Trophoblast cell (in vitro differentiated cells and primary cell): ENCODE data around the gene TEX28.

Experiments used
- DNase-seq, 2 donors: peaks; one replicate each; pipeline ENCODE4 v3.0.0-alpha.2; 2016
- H2AFZ ChIP-seq: 2 replicates; pipeline ENCODE4 v1.6.1; 2013; ENCODE audit warnings: low read length, moderate library complexity, mild to moderate bottlenecking; ENCODE audit not compliant: insufficient read depth, poor library complexity
- H2AK5ac ChIP-seq: 2 replicates; pipeline ENCODE4 v1.6.1; 2013; ENCODE audit warnings: mild to moderate bottlenecking, low read length
- H2BK120ac ChIP-seq: 2 replicates; pipeline ENCODE4 v1.6.1; 2013; ENCODE audit warnings: low read length, mild to moderate bottlenecking, moderate library complexity; ENCODE audit not compliant: insufficient read depth, poor library complexity
- H2BK12ac ChIP-seq: 2 replicates; pipeline ENCODE4 v1.6.1; 2013; ENCODE audit warnings: mild to moderate bottlenecking, low read length, moderate library complexity
- H2BK5ac ChIP-seq: 2 replicates; pipeline ENCODE4 v1.6.1; 2013; ENCODE audit warnings: low read length, low read depth, moderate library complexity, mild to moderate bottlenecking; ENCODE audit not compliant: poor library complexity
- H3K14ac ChIP-seq: 2 replicates; pipeline ENCODE4 v1.6.1; 2013; ENCODE audit warnings: mild to moderate bottlenecking, low read length
- H3K18ac ChIP-seq: 2 replicates; pipeline ENCODE4 v1.6.1; 2013; ENCODE audit warnings: mild to moderate bottlenecking, low read length
- H3K23ac ChIP-seq: 2 replicates; pipeline ENCODE4 v1.6.1; 2013; ENCODE audit warnings: low read length
- H3K27ac ChIP-seq: 2 replicates; pipeline ENCODE4 v1.5.1; 2013; ENCODE audit warnings: low read depth, mild to moderate bottlenecking, inconsistent platforms, low read length, moderate library complexity
- H3K27me3 ChIP-seq: 2 replicates; pipeline ENCODE4 v1.6.1; 2013; ENCODE audit warnings: inconsistent platforms, mild to moderate bottlenecking, low read length, moderate library complexity; ENCODE audit not compliant: insufficient read depth
- H3K36me3 ChIP-seq, 2 experiments: 1 replicate in 1 of 2; 2 replicates in 1 of 2; pipeline ENCODE4 v1.6.1; 2013; ENCODE audit warnings: low read length in 2 of 2, mild to moderate bottlenecking in 2 of 2, moderate library complexity in 1 of 2; ENCODE audit not compliant: insufficient read depth in 2 of 2, control insufficient read depth in 1 of 2
- H3K4ac ChIP-seq: 2 replicates; pipeline ENCODE4 v1.6.1; 2013; ENCODE audit warnings: low read depth, mild to moderate bottlenecking, low read length, moderate library complexity
- H3K4me1 ChIP-seq, 2 experiments: 1 replicate in 1 of 2; 2 replicates in 1 of 2; pipeline ENCODE4 v1.6.1; 2013; ENCODE audit warnings: low read length in 2 of 2, mild to moderate bottlenecking in 2 of 2, moderate library complexity in 1 of 2; ENCODE audit not compliant: insufficient read depth in 2 of 2, control insufficient read depth in 1 of 2
- H3K4me2 ChIP-seq: 2 replicates; pipeline ENCODE4 v1.6.1; 2013; ENCODE audit warnings: inconsistent platforms, mild to moderate bottlenecking, low read length, moderate library complexity
- H3K4me3 ChIP-seq: 2 replicates; pipeline ENCODE4 v1.5.1; 2013; ENCODE audit warnings: mild to moderate bottlenecking, low read depth, low read length, inconsistent platforms
- H3K79me1 ChIP-seq: one replicate; pipeline ENCODE4 v1.6.1; 2013; ENCODE audit warnings: low read length
- H3K79me2 ChIP-seq: 2 replicates; pipeline ENCODE4 v1.6.1; 2013; ENCODE audit warnings: low read length, mild to moderate bottlenecking; ENCODE audit not compliant: control insufficient read depth, insufficient read depth, poor library complexity
- H3K9ac ChIP-seq: 2 replicates; pipeline ENCODE4 v1.6.1; 2013; ENCODE audit warnings: mild to moderate bottlenecking, low read length
- H3K9me3 ChIP-seq: 2 replicates; pipeline ENCODE4 v1.6.1; 2013; ENCODE audit warnings: low read depth, mild to moderate bottlenecking, control low read depth, inconsistent platforms, low read length; ENCODE audit not compliant: insufficient read depth
- H4K12ac ChIP-seq: 2 replicates; pipeline ENCODE4 v1.6.1; 2013; ENCODE audit warnings: low read depth, mild to moderate bottlenecking, low read length, moderate library complexity
- H4K8ac ChIP-seq: 2 replicates; pipeline ENCODE4 v1.6.1; 2013; ENCODE audit warnings: low read depth, mild to moderate bottlenecking, low read length, moderate library complexity
- H4K91ac ChIP-seq: one replicate; pipeline ENCODE4 v1.6.1; 2013; ENCODE audit warnings: low read depth, mild to moderate bottlenecking, low read length, moderate library complexity
- WGBS: extraction: QIAGEN DNeasy Blood & Tissue Kit; methylation state at CpG from one replicate; pipeline ENCODE4 v1.1.7; 2013; ENCODE audit warnings: missing lambda C conversion rate; ENCODE audit not compliant: insufficient read length, insufficient coverage; ENCODE audit errors: extremely low coverage; 5-methylcytosine and 5-hydroxymethylcytosine counted together

The TEX28 gene

DNA sequence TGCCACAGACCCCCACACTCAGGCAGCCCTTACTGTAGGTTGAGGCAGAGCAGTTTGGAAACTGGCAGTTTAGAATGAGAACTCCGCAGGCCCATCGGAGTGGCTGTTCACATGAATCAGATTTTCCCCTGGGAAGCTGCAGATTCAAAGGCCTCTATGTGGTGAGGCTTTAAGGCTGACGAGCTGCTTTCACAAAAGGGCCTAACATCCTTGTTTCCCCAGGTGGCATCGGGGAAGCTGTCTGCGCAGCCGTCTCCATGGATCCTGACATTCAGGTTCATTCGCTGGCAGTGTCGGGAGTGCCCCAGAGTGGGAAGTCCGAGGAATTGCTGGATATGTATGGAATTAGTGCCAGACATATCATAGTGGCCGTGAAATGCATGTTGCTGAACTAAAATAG lies 34.4 kb upstream of the TEX28 start:
- H3K9me3 ChIP-seq = no peaks in the 10 kb centered on the region
- no CpG with 5 or more reads among the region's 10 CpGs for WGBS
- no peak overlapping the region for H3K14ac ChIP-seq
- no peak overlapping the region for H4K12ac ChIP-seq
- H3K4ac ChIP-seq = no peak overlapping the region
- H3K27me3 ChIP-seq = peaks cover 3% of the 10 kb centered on the region
- no peak overlapping the region for H2BK5ac ChIP-seq
- no peak overlapping the region for H2BK120ac ChIP-seq
- no peaks in the 10 kb centered on the region for H3K4me1 ChIP-seq
- no peak overlapping the region for H4K91ac ChIP-seq
- H3K9ac ChIP-seq = no peak overlapping the region
- no peak overlapping the region for H3K18ac ChIP-seq
- H2AK5ac ChIP-seq = no peak overlapping the region
- H3K36me3 ChIP-seq = no peaks in the 10 kb centered on the region
- H3K4me2 ChIP-seq = no peak overlapping the region
- no peaks in the 10 kb centered on the region for H3K79me1 ChIP-seq
- no peak overlapping the region for H3K27ac ChIP-seq
- no peaks in the 10 kb centered on the region for H3K79me2 ChIP-seq
- no peak overlapping the region for H3K4me3 ChIP-seq
- DNase-seq = peak in 1 of 2 donors; percentile 12
- H4K8ac ChIP-seq = no peak overlapping the region
- H2AFZ ChIP-seq = no peak overlapping the region
- H2BK12ac ChIP-seq = no peak overlapping the region
- no peak overlapping the region for H3K23ac ChIP-seq

- WGBS = no CpG with 5 or more reads among the region's 5 CpGs
- Histone ChIP-seq H3K36me3 (no peaks in the 10 kb centered on the region), H2BK12ac (no peak overlapping the region), H4K12ac (no peak overlapping the region), H2AFZ (no peak overlapping the region), H3K9ac (no peak overlapping the region), H3K9me3 (no peaks in the 10 kb centered on the region), H2BK120ac (no peak overlapping the region), H3K14ac (no peak overlapping the region), H3K79me1 (no peaks in the 10 kb centered on the region), H3K4ac (no peak overlapping the region), H3K27me3 (peaks cover 3% of the 10 kb centered on the region), H4K8ac (no peak overlapping the region), H2AK5ac (no peak overlapping the region), H3K4me3 (no peak overlapping the region), H3K27ac (no peak overlapping the region), H3K18ac (no peak overlapping the region), H4K91ac (no peak overlapping the region), H3K4me2 (no peak overlapping the region), H3K23ac (no peak overlapping the region), H2BK5ac (no peak overlapping the region), H3K79me2 (no peaks in the 10 kb centered on the region), H3K4me1 (no peaks in the 10 kb centered on the region)
- DNase-seq = no peak
These were observed 33.7 kb upstream of the TEX28 start for GRCh38 chrX:154328646-154329045.

- no peak overlapping the region for H2AK5ac ChIP-seq
- DNase-seq = no peak
- H3K79me1 ChIP-seq = no peaks in the 10 kb centered on the region
- H2BK120ac ChIP-seq = no peak overlapping the region
- H4K12ac ChIP-seq = no peak overlapping the region
- H3K4me1 ChIP-seq = no peaks in the 10 kb centered on the region
- H3K14ac ChIP-seq = no peak overlapping the region
- H2BK5ac ChIP-seq = no peak overlapping the region
- no CpG with 5 or more reads among the region's 11 CpGs for WGBS
- H3K4me3 ChIP-seq = no peak overlapping the region
- H3K9me3 ChIP-seq = no peaks in the 10 kb centered on the region
- H4K8ac ChIP-seq = no peak overlapping the region
- H3K27me3 ChIP-seq = peaks cover 3% of the 10 kb centered on the region
- H3K4me2 ChIP-seq = no peak overlapping the region
- H3K79me2 ChIP-seq = no peaks in the 10 kb centered on the region
- H4K91ac ChIP-seq = no peak overlapping the region
- H2AFZ ChIP-seq = no peak overlapping the region
- no peak overlapping the region for H3K9ac ChIP-seq
- H3K27ac ChIP-seq = no peak overlapping the region
- no peak overlapping the region for H2BK12ac ChIP-seq
- no peak overlapping the region for H3K4ac ChIP-seq
- no peak overlapping the region for H3K23ac ChIP-seq
- no peaks in the 10 kb centered on the region for H3K36me3 ChIP-seq
- no peak overlapping the region for H3K18ac ChIP-seq
These were observed 32.3 kb upstream of the TEX28 start for GRCh38 chrX:154327038-154327820.

DNA sequence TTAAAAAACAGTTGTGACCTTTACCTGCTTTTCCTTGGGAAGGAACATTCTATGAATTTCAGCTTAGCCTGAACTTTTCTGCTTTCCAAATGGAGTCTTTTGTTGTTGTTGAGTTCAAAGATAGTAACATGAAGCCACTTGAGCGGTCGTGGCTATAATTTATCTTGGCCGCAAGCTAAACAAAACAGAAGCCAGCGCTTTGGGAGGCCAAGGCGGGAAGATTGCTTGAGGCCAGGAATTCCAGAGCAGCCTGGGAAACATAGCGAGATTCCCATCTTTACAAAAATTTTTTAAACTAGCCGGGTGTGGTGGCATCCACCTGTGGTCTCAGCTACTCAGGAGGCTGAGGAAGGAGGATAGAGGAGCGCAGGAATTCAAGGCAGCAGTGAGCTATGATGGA lies 30.6 kb upstream of the TEX28 start:
- Histone ChIP-seq H3K9ac (no peak overlapping the region), H3K27ac (no peak overlapping the region), H2AFZ (no peak overlapping the region), H3K18ac (no peak overlapping the region), H2BK5ac (no peak overlapping the region), H2BK12ac (no peak overlapping the region), H4K8ac (no peak overlapping the region), H3K4me2 (no peak overlapping the region), H3K27me3 (peaks cover 3% of the 10 kb centered on the region), H3K23ac (no peak overlapping the region), H4K91ac (no peak overlapping the region), H3K4me3 (no peak overlapping the region), H3K79me2 (no peaks in the 10 kb centered on the region), H3K4me1 (no peaks in the 10 kb centered on the region), H3K36me3 (no peaks in the 10 kb centered on the region), H2BK120ac (no peak overlapping the region), H3K4ac (no peak overlapping the region), H3K9me3 (no peaks in the 10 kb centered on the region), H3K79me1 (no peaks in the 10 kb centered on the region), H3K14ac (no peak overlapping the region), H2AK5ac (no peak overlapping the region), H4K12ac (no peak overlapping the region)
- no CpG with 5 or more reads among the region's 8 CpGs for WGBS
- DNase-seq = peak; percentile 47 to 79
